Measurements from ENCODE around the gene ID4.

- TF ChIP-seq CTCF (conservative IDR thresholded peaks at IDR 0.05 in 1 of 2, IDR thresholded peaks at IDR 0.05 in 1 of 2; ENCODE audit: extremely low read depth in 1 of 2, insufficient read depth in 1 of 2, low read depth in 1 of 2, low read length in 2 of 2) (no peak), EZH2 (IDR thresholded peaks at IDR 0.05; ENCODE audit: borderline replicate concordance, low read length) (no peak)
Measured at GRCh38 chr6:19849196-19849595, 12.0 kb downstream of the ID4 start.

Data from mammary epithelial cell (primary cell).